ENCODE results near the gene ACO1.

Gene ACO1

DNA sequence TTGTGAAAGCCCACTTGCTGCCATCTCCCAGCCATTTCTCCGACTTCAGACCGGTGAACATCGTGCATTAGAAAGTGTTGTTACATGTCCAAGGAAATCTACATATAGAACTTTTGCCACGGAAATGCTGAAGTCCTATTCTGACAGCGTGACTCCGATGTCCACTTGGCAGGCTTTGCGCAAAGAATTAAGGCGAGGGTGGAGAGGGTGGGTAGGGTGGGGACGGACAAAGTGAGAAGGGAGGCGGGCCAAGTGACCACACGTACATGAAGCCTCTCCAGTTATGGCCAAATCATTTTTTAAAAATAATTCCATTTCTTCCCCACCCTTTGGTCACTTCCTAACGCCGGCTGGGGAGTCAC lies 460 bp upstream of the ACO1 start:
- no peak for FAIRE-seq

DNA sequence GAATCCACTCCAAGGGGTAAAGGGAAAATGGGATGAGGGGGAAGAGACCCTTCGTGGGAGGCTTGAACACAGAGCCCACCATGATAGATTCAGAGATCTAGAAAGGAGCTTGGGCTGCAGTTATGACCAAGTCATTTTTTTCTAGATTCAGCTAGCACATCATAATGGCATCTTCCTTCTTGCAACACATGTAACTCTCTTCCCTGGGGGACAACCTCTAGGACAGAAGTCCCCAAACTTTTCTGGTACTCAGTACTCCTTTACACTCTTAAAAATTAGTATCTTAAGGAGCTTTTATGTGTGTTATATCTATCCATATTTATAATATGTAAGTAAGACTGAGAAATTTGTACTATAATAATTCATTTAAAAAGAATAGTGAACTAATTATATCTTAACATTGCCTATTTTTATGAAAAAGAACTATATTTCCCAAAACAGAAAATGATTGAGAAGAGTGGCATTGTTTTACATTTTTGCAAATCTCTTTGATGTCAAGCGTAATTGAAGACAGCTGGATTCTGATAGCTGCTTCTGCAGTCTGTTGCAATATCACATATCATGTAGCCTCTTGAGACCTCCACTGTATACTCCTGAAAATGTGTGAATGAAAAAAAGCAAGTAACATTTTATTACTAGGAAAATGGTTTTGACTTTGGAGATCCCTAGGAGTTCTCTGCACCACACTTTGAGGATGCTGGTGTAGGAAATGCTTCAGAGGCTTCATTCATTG lies 875 bp downstream of the ACO1 start:
- no peak for FAIRE-seq

DNA sequence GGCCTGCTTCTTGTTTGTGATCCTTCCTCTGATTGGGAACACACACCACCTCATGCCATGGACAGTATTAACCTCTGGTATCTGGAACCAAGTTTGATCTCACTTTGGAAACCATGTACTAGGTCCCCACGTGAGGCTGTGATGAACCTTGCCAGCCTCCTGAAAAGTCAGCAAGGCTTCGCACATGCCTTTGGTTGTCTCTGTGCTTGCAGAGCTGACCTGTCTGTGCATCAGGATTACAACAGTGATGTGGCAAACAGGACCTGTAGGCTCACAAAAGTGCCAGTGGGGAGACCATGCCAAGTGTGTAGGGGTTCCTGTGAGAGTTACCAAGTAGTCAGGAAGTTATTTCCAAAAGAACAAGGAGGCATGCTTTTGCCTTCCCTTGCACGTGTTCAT lies 1.4 kb downstream of the ACO1 start:
- FAIRE-seq = no peak

DNA sequence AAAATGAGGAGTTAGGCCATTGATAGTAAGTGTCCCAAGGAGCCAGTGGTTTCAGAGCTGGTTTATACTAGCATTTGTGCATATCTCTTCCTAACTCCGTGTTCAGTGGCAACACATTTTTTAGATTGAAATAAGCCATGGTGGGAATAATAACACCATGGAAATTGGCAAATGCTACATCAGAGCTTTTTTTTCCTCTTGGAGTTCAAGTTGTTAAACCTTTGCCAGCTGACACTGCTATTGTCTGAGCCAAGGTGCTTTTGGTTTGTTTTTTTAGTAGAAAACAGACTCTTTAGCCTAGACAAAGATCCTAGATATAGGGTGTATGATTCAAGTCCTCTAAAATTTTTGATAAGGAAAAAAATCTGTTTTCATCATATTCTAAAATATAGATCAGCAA lies 2.8 kb downstream of the ACO1 start:
- FAIRE-seq = no peak

DNA sequence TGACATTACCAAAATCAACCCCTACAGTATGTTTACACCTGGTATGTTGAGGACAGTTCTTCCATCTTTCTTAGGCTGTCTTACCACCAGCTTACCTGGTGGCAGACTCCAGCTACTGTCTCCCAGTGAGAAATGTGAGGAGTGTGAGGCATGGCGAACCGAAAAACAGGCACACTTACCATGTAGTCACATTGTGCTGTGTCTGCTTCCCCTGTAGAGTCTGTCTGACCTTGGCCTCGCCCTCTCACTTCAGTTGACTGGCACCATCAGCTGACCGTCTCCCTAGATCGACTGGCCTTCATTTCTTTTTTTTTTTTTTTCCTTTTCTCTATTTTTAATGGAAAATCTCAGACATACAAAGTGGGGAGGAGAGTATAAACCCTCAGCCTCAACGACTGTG lies 4.9 kb downstream of the ACO1 start:
- no peak for FAIRE-seq

DNA sequence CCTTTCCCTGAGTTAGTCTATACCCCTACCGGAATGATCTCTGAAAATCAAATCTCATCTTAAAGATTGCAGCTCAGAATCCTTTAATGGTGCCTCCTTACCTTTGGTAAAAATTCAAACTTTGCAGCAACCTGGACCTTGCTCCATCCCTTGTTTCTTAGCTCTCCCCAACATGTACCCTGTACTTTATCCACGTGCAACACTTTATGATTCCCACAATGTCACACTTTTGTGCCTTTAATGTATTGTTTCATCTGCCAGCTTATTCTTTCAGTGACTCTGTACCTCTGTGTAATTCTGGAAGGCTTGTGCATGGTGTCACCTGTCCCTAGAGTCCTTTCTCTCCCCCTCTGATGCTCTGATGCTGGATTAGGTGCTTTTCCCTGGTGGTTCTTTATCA lies 9.5 kb downstream of the ACO1 start:
- no peak for FAIRE-seq

DNA sequence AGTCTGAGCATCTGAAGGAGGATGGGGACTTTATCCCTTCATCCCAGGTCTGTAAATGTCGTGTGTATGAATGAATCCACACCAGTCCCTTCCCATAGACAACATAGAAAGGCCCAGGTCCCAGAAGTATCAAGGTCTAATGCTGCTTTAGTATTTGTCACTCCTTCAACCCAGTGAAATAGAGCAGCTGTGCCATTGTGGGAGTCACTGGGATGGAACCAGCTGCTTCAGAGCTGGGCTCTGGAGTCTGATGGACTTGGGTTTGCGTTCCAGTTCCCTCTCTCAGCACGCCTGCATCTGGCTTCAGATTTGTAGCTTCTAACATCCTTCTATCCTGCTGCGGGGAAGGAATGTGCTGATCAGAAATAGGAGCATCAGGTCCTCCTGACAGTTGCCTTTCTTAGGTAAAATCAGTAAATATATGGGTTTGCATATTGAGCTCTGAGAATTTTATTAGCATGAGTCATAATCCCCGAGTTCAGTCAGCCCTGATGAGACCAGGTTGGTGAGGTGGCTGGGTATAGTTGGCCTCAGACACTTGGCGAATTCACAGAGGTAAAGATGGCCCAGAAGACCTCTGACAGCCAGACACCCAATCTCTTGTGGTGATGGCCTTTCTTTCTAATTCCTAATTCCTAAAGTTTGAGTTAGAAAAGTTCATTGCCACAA lies 10.1 kb downstream of the ACO1 start:
- FAIRE-seq = no peak

DNA sequence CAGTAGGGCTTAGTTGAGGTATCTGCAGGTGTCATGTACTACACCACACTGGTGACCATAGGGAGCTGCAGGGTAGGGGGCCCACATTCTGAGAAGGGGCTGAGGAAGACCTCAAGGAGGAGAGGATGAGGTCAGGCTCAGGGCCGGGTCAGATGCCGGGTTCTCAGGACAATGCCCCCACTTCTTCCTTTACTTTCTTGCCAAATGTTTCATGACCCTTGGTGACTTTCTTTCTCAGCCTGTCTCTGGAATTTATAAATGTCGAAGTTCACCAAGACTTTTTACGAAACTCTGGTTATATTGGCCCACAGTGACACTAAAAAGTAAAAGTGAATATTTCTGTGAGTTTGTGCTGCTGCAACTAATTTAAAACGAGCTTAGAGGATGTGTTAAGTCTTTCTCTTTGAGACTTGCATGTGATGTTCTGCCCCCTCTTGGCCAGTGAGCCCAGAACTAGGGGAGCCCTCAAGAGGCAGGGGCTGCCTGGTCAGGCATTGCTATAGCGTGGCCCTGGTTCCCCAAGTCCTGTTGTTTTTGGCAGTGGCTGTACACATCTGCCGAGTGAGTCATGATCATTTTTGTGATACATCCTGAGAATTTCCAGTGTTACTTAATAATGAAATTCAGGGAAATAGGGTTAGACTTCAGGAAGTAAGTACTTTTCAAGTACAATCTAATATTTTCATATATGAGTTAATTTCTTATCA lies 11.2 kb downstream of the ACO1 start:
- no peak for FAIRE-seq

DNA sequence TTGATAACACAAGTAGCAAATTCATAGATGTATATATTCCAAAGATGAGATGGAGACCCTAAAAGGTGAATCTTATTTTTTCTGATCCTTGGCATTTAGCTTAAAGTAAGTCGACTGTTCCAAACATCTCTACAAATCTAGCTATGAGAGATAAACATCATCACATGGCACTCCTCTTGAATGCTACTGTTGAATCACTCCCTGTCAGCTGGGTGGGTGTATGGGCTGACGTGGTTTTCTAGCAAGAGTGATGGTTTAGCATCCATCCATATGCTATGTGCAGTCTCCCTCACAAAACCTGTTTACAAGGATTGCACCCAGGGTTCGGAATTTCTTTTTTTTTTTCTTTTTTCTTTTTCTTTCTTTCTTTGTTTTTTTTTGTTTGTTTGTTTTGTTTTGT lies 13.8 kb downstream of the ACO1 start:
- FAIRE-seq = no peak

DNA sequence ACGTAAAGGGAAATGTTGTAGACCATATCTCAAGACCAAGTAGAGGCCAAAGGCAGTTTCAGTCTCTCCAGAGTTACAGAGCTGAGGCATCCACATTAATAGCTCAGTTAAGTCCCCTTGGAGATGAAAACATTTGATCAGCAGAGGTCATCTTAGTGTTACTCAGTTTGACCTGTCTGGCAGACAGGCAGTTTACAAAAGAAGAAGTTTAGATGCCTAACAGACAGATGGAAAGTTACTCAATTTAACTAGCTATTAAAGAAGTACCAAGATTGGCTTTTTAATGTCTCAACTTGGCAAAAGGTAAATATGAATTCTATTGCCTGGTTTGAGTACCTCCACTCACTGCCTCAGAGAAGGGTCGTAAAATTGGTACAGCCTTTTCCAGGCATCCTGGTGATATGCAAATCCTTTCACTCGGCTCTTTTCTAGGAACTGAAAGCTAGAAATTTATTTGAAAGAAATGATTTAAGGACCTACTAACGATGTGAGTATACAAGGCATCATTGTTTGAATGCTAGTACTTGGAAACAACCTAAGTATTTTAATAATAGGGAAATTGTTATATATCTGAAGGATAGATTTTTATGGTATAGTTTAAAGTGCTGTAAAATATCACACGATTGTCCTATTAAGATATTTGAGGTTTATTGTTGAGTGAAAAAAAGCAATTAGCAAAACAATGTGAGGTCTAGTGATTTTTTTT lies 14.8 kb downstream of the ACO1 start:
- FAIRE-seq = no peak

DNA sequence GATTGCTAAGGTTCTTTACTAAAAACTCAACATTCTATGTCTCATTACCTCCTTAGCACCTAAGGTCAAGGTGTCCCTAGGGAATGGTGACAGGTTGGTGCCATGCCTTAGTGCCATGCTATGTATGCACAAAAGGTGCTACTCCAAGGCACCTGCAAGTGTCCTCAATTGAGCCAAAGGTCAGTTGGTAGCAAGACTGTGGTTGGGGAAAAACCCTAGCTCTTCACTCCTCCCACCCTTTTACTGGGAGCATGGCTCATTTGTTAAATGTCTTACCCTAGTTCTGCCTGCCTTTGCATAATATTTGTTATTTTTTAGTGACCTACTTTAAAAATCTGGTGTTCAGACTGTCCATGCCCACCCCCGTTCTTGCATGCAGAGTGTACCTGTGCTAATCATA lies 17.0 kb downstream of the ACO1 start:
- FAIRE-seq = no peak

DNA sequence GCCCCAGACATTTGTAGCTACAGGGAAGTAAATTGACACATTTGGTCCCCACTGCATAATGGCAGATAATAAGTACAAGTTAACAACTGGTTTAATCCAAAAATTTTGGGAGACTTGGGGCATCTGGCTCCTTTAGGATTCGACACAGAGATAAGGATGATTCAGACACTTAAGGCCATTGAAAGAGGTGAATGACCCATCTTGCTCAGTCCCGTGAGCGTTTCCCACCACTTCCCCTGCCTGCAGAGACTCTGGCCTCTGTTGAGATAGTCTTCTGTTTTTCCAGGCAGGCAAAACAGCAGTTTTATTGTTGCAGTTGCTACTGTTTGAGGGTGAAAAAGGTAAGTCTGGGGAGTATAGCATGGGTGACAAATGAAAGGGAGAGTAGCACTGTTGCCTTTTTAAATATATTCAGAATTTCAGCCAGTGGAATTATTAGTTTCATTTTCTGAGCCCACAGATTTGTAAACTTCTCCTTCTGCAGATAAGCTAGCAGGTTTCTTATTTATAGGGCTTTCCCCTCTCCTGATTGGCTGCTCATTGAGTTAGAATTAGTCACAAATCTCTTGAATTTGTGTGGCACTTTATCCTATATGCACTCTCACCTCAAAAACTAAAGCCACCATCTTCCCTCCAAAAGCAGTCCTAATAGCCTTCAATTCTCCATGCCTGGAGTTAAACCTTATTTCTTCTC lies 19.3 kb downstream of the ACO1 start:
- FAIRE-seq = no peak

DNA sequence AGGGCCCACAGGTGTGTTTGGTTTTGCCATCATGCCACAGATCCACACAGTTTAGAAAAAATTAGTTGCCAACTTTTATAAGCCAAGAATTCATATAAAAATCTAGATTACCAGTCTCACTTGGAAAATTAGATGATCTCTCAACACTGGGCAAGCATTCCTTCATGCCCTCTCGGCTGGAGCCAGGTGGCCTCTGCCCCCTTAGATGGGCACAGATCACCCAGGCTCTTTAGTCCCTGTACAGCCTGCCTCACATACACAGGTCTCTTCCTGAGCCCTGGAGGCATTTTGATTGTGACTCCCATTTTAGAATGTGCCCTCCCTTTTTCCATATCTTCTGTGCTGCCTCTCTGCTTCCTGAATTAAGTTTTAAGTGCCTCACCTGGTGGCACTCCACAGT lies 20.0 kb downstream of the ACO1 start:
- no peak for FAIRE-seq

DNA sequence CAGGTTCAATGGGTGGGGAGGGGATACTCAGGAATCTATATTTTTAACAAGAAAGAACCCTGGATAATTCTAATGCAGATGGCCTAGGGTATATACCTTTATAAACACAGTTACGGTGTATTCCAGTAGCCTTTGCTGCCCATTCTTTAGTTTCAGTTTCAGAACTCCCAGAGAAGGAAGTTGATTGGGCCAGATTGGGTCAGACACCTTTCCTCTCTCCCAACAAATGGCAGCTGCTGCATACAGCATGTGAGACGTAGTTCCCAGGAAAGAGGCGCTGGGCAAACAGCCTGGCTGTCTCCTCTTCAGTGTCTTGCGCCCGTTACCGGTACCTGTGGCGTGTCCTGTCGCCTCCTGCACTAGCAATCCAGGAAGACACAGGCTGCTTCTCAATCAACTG lies 20.4 kb downstream of the ACO1 start:
- FAIRE-seq = no peak

DNA sequence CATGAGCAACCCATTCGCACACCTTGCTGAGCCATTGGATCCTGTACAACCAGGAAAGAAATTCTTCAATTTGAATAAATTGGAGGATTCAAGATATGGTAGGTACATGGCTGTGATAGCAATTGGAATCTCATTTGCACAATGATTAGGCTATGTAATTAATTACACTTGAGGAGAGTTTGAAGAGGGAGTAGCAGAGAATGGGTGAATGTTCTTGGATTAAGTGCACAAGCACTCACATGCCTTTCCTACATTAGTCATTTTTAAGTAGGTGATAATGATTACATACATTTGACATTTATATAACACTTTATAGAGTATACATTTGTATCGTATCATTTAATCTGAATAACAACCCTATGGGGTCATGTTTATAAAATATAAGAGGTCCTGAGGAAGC lies 21.1 kb downstream of the ACO1 start:
- no peak for FAIRE-seq

DNA sequence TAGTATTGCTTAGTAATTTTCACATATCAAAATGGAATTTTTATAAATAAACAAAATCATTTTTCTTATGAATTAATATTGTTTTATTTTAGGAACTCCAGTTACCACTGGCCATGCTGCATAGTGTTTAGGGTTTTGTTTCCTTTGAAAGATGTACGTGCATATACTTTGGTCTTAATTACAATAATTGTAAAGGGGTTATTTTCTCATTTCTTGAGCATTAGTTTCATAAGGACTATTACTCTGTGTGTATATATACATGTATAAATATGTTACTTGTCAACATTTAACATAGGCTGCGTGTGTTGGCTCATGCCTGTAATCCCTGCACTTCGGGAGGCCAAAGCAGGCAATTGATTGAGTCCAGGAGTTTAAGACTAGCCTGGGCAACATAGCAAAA lies 21.6 kb downstream of the ACO1 start:
- FAIRE-seq = no peak

DNA sequence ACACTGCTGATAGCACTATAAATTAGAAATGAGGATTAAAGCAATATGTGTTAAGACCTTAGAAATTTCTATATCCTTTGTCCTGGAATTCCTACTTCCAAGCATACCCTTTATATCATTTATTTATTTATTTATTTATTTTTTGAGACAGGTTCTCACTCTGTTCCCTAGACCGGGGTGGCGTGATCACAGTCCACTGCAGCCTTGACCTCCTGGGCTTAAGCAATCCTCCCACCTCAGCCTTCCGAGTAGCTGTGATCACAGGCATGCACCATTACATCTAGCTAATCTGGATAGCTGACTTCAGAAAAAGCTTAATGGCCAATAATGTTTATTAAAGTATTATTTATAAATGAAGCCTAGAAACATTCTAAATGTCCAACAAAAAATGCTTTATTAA lies 27.3 kb downstream of the ACO1 start:
- no peak for FAIRE-seq

DNA sequence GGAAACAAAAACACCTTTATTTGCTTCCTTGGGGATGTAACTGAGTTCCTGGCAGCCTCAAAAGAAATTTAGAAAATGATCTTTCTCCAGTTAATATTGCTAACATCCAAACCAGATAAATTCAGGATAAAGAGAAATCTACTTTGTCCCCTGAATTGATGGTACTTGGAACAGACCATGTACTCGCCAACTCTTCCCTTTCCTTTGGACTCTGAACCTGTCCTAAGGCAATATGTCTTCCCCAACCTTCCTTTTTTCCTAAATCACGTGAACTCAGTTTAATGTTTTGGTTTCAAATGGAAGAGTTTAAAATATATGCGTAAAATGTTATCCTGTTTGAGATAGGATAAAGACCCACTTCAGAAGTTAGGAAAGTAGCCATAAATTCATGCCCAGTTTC lies 28.0 kb downstream of the ACO1 start:
- no peak for FAIRE-seq

DNA sequence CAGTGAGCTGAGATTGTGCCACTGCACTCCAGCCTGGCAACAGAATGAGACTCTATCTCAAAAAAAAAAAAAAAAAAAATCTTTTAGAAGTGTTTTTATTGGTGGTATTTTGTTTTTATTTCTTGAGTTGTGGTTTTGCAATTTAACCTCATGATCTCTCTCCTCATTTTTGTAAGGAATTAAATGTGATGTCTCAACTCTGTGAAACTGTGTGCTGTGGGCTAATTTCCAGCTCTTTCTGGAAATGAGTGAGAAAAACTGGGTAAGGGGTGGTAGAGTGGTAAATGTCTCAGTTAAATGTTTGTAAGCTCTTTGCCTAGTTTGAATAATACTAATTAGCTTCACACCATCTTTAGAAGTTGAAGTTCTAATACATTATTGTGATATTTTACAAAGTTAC lies 29.0 kb downstream of the ACO1 start:
- FAIRE-seq = no peak

DNA sequence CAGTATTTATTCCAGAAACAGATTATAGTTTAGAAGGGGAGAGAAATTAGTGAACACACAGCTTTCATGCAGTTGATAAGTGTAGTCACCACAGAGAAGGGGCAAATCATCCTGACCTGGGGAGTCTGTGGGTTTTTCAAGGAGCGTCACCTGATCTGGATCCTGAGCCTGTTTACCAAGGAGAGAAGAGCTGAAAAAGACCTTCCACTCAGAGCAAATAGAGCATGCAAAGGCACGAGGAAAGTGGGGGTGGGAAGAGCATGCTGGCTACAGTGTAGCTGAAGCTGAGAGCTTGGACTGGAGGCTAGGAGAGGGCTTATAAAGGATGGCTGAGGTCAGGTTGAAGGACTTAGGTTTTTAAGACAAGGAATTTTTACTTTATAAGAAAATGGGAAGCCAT lies 30.4 kb downstream of the ACO1 start:
- no peak for FAIRE-seq

DNA sequence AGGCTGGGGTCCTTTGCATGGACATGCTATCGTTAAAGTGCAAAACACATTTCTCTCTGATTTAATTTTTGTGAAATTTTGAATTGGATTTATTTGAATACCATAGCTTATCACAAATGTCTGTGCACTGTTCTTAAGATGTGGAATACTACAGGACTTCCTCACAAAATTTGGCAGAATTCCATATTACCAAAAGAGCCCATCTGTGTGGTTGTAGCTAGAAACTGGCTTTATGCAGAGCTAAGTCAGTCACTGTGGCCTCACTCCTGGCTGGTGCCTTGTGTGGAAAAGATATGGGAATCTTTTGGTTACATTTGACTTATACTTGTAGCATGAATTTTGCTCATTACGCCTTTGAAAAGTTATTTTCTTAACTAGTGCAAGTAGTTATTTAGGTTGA lies 35.5 kb downstream of the ACO1 start:
- FAIRE-seq = no peak

DNA sequence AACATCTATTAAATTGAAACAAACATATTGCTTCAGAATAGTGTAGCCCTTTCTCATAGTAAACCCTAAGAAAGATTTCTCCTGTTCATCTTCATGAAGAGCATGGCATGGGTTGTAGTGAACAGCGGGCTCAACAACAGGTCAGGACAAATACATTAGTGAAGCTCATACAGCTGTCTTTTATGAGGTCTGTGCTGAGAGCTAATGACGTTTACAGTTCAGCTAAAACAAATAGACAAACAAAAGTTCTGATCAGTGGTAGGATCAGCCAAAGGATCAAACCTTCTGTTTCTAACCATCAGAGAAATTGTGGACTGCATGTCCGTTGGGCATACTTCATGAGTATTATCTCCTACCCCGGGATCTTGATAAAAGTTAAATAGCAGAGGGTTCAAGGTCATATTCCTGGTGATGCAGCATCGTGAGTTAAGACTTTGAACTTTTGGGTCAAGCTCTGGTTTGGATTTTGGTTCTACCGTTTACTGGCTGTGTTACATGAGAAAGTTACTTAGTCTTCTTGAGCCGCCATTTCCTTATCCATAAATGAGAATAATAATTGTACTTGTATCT lies 37.9 kb downstream of the ACO1 start:
- FAIRE-seq = no peak

DNA sequence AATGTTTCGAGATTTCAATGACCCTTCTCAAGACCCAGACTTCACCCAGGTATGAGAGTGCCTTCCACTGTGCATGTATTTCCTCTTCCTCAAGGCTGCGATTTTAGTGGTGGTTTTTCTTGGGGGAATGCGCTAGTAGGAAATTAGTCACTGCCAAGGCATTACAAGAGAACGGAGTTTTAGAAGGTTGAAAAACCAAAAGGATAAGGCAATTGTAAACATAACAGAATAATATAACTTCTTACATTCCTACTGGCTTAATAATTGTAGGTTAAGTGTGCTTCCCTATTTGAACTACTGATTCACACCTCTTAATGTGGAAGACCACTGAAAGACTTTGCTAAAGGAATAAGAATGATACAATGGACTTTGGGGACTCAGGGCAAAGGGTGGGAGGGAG lies 38.9 kb downstream of the ACO1 start:
- no peak for FAIRE-seq
